ENCODE measurements around the gene RPS6KL1.

The RPS6KL1 gene

DNA sequence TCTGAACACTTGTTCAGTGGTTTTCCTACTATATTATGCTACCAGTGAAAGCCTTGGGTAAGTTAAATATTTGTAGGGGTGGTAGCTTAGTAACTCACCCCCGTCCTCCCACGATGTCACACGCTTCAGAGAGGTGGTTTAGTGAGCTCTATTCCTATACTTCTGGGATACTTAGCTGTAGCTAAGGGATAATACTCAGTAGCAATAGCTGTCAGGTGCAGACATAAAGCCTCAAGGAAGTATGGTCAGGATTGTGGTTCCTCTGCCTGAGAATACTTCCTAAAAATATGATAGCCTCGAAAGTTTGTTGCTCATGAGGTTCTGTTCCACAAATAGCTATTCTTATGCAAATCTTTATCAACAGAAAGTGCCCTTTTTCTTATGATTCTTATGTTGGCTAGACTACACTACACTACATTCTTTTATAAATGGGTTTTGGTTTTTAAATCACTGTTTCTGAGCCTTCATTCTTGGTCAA lies 29.4 kb downstream of the RPS6KL1 start:
- no peak for TF ChIP-seq NFIC (IDR thresholded peaks at IDR 0.05)
- no peak for TF ChIP-seq ZBTB7A (IDR thresholded peaks at IDR 0.05; ENCODE audit: low read depth)
- TF ChIP-seq CREB1 (IDR thresholded peaks at IDR 0.05; ENCODE audit: low read depth), result no peak
- no peak for TF ChIP-seq EGR1 (IDR thresholded peaks at IDR 0.05)
- no peak for TF ChIP-seq EP300 (IDR thresholded peaks at IDR 0.05; ENCODE audit: borderline replicate concordance)
- TF ChIP-seq, protein P1, sequence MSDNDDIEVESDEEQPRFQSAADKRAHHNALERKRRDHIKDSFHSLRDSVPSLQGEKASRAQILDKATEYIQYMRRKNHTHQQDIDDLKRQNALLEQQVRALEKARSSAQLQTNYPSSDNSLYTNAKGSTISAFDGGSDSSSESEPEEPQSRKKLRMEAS (IDR thresholded peaks at IDR 0.05), result no peak
- TF ChIP-seq YY1 (IDR thresholded peaks at IDR 0.05; ENCODE audit: low read depth), result no peak
- no peak for TF ChIP-seq TCF12 (IDR thresholded peaks at IDR 0.05; ENCODE audit: low read depth)
- TF ChIP-seq, protein P2, sequence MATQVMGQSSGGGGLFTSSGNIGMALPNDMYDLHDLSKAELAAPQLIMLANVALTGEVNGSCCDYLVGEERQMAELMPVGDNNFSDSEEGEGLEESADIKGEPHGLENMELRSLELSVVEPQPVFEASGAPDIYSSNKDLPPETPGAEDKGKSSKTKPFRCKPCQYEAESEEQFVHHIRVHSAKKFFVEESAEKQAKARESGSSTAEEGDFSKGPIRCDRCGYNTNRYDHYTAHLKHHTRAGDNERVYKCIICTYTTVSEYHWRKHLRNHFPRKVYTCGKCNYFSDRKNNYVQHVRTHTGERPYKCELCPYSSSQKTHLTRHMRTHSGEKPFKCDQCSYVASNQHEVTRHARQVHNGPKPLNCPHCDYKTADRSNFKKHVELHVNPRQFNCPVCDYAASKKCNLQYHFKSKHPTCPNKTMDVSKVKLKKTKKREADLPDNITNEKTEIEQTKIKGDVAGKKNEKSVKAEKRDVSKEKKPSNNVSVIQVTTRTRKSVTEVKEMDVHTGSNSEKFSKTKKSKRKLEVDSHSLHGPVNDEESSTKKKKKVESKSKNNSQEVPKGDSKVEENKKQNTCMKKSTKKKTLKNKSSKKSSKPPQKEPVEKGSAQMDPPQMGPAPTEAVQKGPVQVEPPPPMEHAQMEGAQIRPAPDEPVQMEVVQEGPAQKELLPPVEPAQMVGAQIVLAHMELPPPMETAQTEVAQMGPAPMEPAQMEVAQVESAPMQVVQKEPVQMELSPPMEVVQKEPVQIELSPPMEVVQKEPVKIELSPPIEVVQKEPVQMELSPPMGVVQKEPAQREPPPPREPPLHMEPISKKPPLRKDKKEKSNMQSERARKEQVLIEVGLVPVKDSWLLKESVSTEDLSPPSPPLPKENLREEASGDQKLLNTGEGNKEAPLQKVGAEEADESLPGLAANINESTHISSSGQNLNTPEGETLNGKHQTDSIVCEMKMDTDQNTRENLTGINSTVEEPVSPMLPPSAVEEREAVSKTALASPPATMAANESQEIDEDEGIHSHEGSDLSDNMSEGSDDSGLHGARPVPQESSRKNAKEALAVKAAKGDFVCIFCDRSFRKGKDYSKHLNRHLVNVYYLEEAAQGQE (IDR thresholded peaks at IDR 0.05; ENCODE audit: low read depth), result no peak
- no peak for TF ChIP-seq FOXM1 (IDR thresholded peaks at IDR 0.05; ENCODE audit: borderline replicate concordance, low read depth)

DNA sequence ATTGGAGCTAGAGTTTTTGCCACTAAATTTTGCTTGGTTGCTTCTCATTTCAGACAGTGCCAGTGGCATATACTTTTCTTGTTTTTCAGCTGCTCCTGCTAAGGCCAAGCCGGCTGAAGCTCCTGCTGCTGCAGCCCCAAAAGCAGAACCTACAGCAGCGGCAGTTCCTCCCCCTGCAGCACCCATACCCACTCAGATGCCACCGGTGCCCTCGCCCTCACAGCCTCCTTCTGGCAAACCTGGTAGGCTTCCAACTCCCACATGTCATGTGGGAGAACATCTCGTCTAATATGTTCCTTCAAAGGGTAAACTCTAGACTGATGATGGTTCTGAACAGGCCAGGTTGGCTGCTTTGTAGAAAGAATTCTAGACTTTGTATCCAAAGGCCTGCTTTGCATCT lies 30.3 kb downstream of the RPS6KL1 start:
- TF ChIP-seq, protein P2 (IDR thresholded peaks at IDR 0.05; ENCODE audit: low read depth), result no peak
- TF ChIP-seq ZBTB7A (IDR thresholded peaks at IDR 0.05; ENCODE audit: low read depth), result no peak
- no peak for TF ChIP-seq CEBPB (IDR thresholded peaks at IDR 0.05)
- TF ChIP-seq FOXM1 (IDR thresholded peaks at IDR 0.05; ENCODE audit: borderline replicate concordance, low read depth), result no peak
- no peak for TF ChIP-seq TAF1 (IDR thresholded peaks at IDR 0.05; ENCODE audit: low read depth)
- no peak for TF ChIP-seq EP300 (IDR thresholded peaks at IDR 0.05; ENCODE audit: borderline replicate concordance)
- TF ChIP-seq EGR1 (IDR thresholded peaks at IDR 0.05), result no peak
- TF ChIP-seq, protein P3, sequence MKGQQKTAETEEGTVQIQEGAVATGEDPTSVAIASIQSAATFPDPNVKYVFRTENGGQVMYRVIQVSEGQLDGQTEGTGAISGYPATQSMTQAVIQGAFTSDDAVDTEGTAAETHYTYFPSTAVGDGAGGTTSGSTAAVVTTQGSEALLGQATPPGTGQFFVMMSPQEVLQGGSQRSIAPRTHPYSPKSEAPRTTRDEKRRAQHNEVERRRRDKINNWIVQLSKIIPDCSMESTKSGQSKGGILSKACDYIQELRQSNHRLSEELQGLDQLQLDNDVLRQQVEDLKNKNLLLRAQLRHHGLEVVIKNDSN (IDR thresholded peaks at IDR 0.05), result no peak
- TF ChIP-seq NFIC (IDR thresholded peaks at IDR 0.05), result no peak
- no peak for TF ChIP-seq TEAD4 (IDR thresholded peaks at IDR 0.05)

DNA sequence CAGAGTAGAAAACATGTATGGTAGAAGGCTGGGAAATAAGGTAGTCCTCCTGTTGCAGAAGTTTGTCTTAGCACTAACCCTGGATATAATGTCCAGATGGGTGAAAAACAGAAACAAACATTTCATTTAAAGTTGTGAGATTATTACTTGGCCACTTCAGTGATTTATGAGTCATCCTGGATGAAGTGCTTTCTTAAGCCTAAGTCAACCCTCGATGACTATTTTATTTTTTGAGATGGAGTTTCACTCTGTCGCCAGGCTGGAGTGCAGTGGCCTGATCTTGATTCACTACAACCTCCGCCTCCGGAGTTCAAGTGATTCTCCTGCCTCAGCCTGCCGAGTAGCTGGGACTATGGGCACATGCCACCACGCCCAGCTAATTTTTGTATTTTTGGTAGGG lies 31.2 kb downstream of the RPS6KL1 start:
- TF ChIP-seq, protein P3 (IDR thresholded peaks at IDR 0.05), result no peak
- no peak for TF ChIP-seq CREB1 (IDR thresholded peaks at IDR 0.05; ENCODE audit: low read depth)
- no peak for TF ChIP-seq FOXM1 (IDR thresholded peaks at IDR 0.05; ENCODE audit: borderline replicate concordance, low read depth)
- TF ChIP-seq CEBPB (IDR thresholded peaks at IDR 0.05), result no peak
- TF ChIP-seq TAF1 (IDR thresholded peaks at IDR 0.05; ENCODE audit: low read depth), result no peak
- no peak for TF ChIP-seq EP300 (IDR thresholded peaks at IDR 0.05; ENCODE audit: borderline replicate concordance)
- TF ChIP-seq ZBTB7A (IDR thresholded peaks at IDR 0.05; ENCODE audit: low read depth), result no peak
- TF ChIP-seq EGR1 (IDR thresholded peaks at IDR 0.05), result no peak
- no peak for TF ChIP-seq TCF12 (IDR thresholded peaks at IDR 0.05; ENCODE audit: low read depth)
- TF ChIP-seq NFIC (IDR thresholded peaks at IDR 0.05), result no peak

DNA sequence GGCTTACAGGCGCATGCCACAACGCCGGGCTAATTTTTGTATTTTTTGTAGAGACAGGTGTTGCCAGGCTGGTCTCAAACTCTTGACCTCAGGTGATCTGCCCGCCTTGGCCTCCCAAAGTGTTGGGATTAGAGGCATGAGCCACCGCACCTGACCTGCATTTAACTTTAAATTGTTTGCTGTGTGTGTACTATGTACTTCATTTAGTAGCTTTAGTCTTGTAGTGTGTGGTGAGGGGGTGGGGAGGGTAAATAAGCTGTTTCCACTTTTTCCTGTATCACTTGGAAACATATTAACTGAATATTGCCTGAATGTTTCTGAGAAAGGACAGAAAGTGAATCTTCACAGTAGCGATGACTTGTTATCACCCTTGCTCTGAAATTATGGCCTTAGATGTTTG lies 32.8 kb downstream of the RPS6KL1 start:
- TF ChIP-seq, protein P2 (IDR thresholded peaks at IDR 0.05; ENCODE audit: low read depth), result no peak
- TF ChIP-seq ZBTB7A (IDR thresholded peaks at IDR 0.05; ENCODE audit: low read depth) (no peak), FOXM1 (IDR thresholded peaks at IDR 0.05; ENCODE audit: borderline replicate concordance, low read depth) (no peak), EGR1 (IDR thresholded peaks at IDR 0.05) (no peak), TEAD4 (IDR thresholded peaks at IDR 0.05) (no peak), CREB1 (IDR thresholded peaks at IDR 0.05; ENCODE audit: low read depth) (no peak), EP300 (IDR thresholded peaks at IDR 0.05; ENCODE audit: borderline replicate concordance) (no peak), TAF1 (IDR thresholded peaks at IDR 0.05; ENCODE audit: low read depth) (no peak), CEBPB (IDR thresholded peaks at IDR 0.05) (no peak), RAD21 (IDR thresholded peaks at IDR 0.05; ENCODE audit: low read depth) (no peak), NFIC (IDR thresholded peaks at IDR 0.05) (no peak), TCF12 (IDR thresholded peaks at IDR 0.05; ENCODE audit: low read depth) (no peak), YY1 (IDR thresholded peaks at IDR 0.05; ENCODE audit: low read depth) (no peak)
- TF ChIP-seq, protein P3 (IDR thresholded peaks at IDR 0.05), result no peak
- TF ChIP-seq, protein P1 (IDR thresholded peaks at IDR 0.05), result no peak

Data from Ishikawa (cell line).